Fibroblast of villous mesenchyme (primary cell): ENCODE measurements around the gene TMEM252. TPM values are rescaled to one million over a fixed set of nuclear protein-coding genes. Genes with fewer than 3 reads are reported as not detected.

ENCODE experiments used
- DNase-seq: peaks from one replicate; pipeline ENCODE4 v3.0.0-alpha.2; 2010; ENCODE audit warnings: low read depth
- H3K4me3 ChIP-seq: 2 replicates; pipeline ENCODE4 v1.5.1; 2011; ENCODE audit warnings: low read depth, mild to moderate bottlenecking, low read length
- CTCF ChIP-seq: IDR thresholded peaks from 2 replicates; pipeline ENCODE4 v1.5.1; 2012; ENCODE audit warnings: low read depth, mild to moderate bottlenecking, low read length; ENCODE audit not compliant: insufficient read depth
- total RNA-seq: library from RNA; depleted of rRNA; stranded (reverse); fragments of >200 nt; gene quantifications from 2 replicates; pipeline ENCODE4 v1.2.3, GENCODE V29; 2012

Gene TMEM252
- total RNA-seq, 1 donor = not detected

GRCh38 chr9:68493958-68494577, 46.6 kb downstream of the TMEM252 start:
- no peak for DNase-seq
- no peak overlapping the region for H3K4me3 ChIP-seq
- TF ChIP-seq CTCF = no peak

GRCh38 chr9:68493541-68493940, 47.1 kb downstream of the TMEM252 start:
- DNase-seq = no peak
- no peak overlapping the region for H3K4me3 ChIP-seq
- TF ChIP-seq CTCF = no peak

GRCh38 chr9:68492806-68493205, 47.9 kb downstream of the TMEM252 start:
- no peak for TF ChIP-seq CTCF
- no peak for DNase-seq
- H3K4me3 ChIP-seq = no peak overlapping the region

- TF ChIP-seq CTCF = no peak
- DNase-seq = no peak
- H3K4me3 ChIP-seq = no peak overlapping the region
These were observed 51.0 kb downstream of the TMEM252 start for GRCh38 chr9:68489646-68490045.

GRCh38 chr9:68488126-68488525, 52.6 kb downstream of the TMEM252 start:
- TF ChIP-seq CTCF = no peak

More at GRCh38 chr9:68488126-68488525, 52.6 kb downstream of the TMEM252 start:
- H3K4me3 ChIP-seq = no peak overlapping the region
- no peak for DNase-seq

Other genes with a start within 250 kb of the TMEM252 start
- 0.32 TPM in 1 of 2 replicates, not detected in the other for gene FOXD4L3, start 238.0 kb downstream of the TMEM252 start, total RNA-seq
- 2.6 and 5.8 TPM in 2 replicates for gene PGM5, start 184.3 kb downstream of the TMEM252 start, total RNA-seq
- under 0.01 TPM in 2 replicates for gene PIP5K1B, start 164.4 kb upstream of the TMEM252 start, total RNA-seq